ENCODE data around the gene PHOX2B.

Gene PHOX2B

DNA sequence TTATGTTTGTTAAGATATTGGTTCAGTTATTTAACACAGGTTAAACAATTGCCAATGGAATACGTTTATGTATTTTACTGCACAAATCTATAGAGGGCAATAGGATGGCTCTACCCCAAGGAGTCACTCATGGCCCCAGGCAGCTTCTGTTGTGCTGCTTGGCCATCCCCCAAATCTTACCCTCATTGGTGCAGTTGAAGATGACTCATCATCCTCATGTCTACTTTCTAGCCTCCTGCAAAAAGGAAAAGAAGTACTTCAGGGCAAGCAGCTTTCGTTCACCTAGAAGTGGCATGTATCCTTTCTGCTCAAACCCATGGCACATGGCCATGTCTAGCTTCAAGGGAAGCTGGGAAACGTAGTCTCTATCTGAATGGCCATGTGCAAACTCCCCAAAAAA, 14.2 kb downstream of the PHOX2B start:
- no peak overlapping the region for H3K4me3 ChIP-seq (ENCODE audit: severe bottlenecking)
- H3K4me1 ChIP-seq (ENCODE audit: insufficient read depth, poor library complexity, severe bottlenecking) = no peaks in the 10 kb centered on the region
- H3K27ac ChIP-seq (ENCODE audit: poor library complexity, severe bottlenecking) = no peak overlapping the region
- ATAC-seq (ENCODE audit: low read depth) (peak; percentile 48; the same call in 1 of the 3 replicates), DNase-seq (ENCODE audit: low spot score) (no peak)
- TF ChIP-seq, protein P1, sequence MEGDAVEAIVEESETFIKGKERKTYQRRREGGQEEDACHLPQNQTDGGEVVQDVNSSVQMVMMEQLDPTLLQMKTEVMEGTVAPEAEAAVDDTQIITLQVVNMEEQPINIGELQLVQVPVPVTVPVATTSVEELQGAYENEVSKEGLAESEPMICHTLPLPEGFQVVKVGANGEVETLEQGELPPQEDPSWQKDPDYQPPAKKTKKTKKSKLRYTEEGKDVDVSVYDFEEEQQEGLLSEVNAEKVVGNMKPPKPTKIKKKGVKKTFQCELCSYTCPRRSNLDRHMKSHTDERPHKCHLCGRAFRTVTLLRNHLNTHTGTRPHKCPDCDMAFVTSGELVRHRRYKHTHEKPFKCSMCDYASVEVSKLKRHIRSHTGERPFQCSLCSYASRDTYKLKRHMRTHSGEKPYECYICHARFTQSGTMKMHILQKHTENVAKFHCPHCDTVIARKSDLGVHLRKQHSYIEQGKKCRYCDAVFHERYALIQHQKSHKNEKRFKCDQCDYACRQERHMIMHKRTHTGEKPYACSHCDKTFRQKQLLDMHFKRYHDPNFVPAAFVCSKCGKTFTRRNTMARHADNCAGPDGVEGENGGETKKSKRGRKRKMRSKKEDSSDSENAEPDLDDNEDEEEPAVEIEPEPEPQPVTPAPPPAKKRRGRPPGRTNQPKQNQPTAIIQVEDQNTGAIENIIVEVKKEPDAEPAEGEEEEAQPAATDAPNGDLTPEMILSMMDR (IDR thresholded peaks at IDR 0.05; ENCODE audit: poor library complexity, severe bottlenecking) = no peak
- H3K36me3 ChIP-seq (ENCODE audit: low read depth) = no peaks in the 10 kb centered on the region
- H3K27me3 ChIP-seq (ENCODE audit: insufficient read depth, poor library complexity, severe bottlenecking) = no peaks in the 10 kb centered on the region
- no peaks in the 10 kb centered on the region for H3K9me3 ChIP-seq (ENCODE audit: severe bottlenecking)

DNA sequence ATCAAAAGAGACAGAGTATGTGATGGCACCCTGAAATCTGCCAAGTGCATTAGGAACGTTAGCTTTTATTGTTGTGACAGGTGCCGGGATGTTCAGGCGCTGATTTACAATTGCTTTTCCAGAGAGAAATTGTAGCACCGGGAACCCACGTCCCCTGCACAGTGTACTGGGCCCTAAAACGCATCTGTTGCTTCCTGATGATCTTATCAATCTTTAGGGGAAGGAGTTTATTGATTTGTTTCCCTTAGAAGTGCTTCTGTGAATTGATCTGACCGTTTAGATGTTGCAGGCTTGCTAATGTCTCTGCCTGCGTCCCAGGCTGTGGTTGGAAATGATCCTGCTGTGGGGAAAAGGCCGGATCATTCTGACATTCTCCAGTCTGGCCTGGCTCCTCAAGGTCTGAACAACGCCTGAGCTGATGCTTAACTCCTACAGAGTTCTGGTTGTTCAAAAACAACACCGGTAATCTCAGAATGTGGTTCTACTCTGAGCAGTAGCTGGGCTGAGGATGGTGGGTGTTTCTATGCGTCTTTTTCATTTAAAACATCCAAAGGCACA, 16.9 kb downstream of the PHOX2B start:
- H3K4me3 ChIP-seq (ENCODE audit: severe bottlenecking) = no peak overlapping the region
- DNase-seq (ENCODE audit: low spot score) (no peak), ATAC-seq (ENCODE audit: low read depth) (no peak)
- no peaks in the 10 kb centered on the region for H3K36me3 ChIP-seq (ENCODE audit: low read depth)
- H3K27me3 ChIP-seq (ENCODE audit: insufficient read depth, poor library complexity, severe bottlenecking) = no peaks in the 10 kb centered on the region
- H3K27ac ChIP-seq (ENCODE audit: poor library complexity, severe bottlenecking) = no peak overlapping the region
- TF ChIP-seq, protein P1 (IDR thresholded peaks at IDR 0.05; ENCODE audit: poor library complexity, severe bottlenecking) = no peak
- no peaks in the 10 kb centered on the region for H3K9me3 ChIP-seq (ENCODE audit: severe bottlenecking)
- no peaks in the 10 kb centered on the region for H3K4me1 ChIP-seq (ENCODE audit: insufficient read depth, poor library complexity, severe bottlenecking)

DNA sequence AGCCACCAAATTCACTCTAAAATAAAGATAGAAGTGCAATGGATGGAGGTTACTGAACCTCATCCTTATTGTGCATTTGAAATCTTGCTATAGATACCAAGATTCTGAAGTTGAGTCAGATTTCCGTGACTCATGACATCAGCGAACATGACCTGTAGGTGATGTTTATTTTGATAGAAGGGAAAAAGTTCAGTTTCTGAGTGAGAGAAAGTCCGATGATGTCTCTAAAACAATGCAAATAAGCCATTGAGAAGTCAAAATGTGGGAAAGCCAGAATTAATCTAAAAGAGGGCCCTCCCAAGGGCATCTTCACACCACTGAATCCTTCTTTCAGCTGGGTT, 20.0 kb downstream of the PHOX2B start:
- Histone ChIP-seq H3K27me3 (ENCODE audit: insufficient read depth, poor library complexity, severe bottlenecking) (no peaks in the 10 kb centered on the region), H3K4me1 (ENCODE audit: insufficient read depth, poor library complexity, severe bottlenecking) (no peaks in the 10 kb centered on the region), H3K36me3 (ENCODE audit: low read depth) (no peaks in the 10 kb centered on the region), H3K4me3 (ENCODE audit: severe bottlenecking) (no peak overlapping the region), H3K9me3 (ENCODE audit: severe bottlenecking) (no peaks in the 10 kb centered on the region), H3K27ac (ENCODE audit: poor library complexity, severe bottlenecking) (no peak overlapping the region)
- DNase-seq (ENCODE audit: low spot score) (no peak), ATAC-seq (ENCODE audit: low read depth) (peak; percentile 46; the same call in 1 of the 3 replicates)
- TF ChIP-seq, protein P1 (IDR thresholded peaks at IDR 0.05; ENCODE audit: poor library complexity, severe bottlenecking) = no peak

DNA sequence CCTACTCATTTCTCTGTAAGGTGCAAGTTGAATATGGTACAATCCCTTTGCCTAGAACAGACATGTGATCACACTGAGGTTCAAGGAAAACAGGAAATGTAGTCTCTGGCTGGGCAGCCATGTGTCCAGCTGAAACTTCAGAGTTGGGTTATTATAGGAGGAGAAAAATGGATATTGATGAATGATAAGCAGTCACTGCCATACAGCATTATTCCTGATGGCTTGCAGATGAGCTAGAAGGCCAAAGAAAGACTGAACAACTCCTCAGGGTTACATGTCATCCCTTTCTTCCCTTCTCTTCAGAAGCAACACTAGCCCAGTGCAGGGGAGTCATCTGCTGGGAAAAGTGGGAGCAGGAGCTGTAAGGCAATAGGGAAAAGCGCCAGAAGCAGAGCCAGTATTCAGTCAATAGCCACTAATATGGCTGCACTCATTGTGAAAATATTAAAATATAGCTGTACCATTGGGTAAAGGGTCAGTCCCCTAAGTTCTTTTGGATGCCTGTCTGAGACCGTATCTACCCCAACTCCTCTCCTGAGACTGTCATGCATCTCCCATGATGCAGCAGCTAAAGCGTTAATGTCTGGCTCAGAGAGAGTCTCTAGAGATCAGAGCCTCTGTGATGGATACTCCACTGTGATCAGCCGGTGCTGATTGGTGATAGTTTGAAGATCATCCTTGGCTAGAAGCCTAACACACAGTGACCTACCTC, 20.5 kb downstream of the PHOX2B start:
- Histone ChIP-seq H3K4me1 (ENCODE audit: insufficient read depth, poor library complexity, severe bottlenecking) (no peaks in the 10 kb centered on the region), H3K27me3 (ENCODE audit: insufficient read depth, poor library complexity, severe bottlenecking) (no peaks in the 10 kb centered on the region), H3K4me3 (ENCODE audit: severe bottlenecking) (no peak overlapping the region), H3K27ac (ENCODE audit: poor library complexity, severe bottlenecking) (no peak overlapping the region), H3K36me3 (ENCODE audit: low read depth) (no peaks in the 10 kb centered on the region), H3K9me3 (ENCODE audit: severe bottlenecking) (no peaks in the 10 kb centered on the region)
- ATAC-seq (ENCODE audit: low read depth) (no peak), DNase-seq (ENCODE audit: low spot score) (no peak)
- TF ChIP-seq, protein P1 (IDR thresholded peaks at IDR 0.05; ENCODE audit: poor library complexity, severe bottlenecking) = no peak

DNA sequence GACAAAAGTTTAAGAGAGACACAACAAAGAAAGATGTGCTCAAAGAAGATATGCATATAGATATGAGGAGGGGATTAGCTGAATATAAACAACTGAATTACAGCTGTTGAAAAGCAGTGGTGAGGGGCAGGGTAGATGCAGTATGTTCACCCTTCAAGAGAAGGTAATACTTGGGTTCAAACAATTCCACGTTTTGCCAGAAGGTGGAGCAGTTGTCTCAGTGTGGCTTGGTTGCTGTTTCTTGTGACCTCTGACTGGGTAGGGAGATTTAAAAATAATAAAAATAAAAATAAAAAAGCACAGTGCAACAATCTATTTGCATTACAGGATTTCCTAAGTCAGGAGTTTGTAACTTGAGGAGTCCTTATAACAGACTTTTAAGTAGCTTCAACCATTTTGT, 23.3 kb downstream of the PHOX2B start:
- Histone ChIP-seq H3K36me3 (ENCODE audit: low read depth) (no peaks in the 10 kb centered on the region), H3K27ac (ENCODE audit: poor library complexity, severe bottlenecking) (no peak overlapping the region), H3K4me1 (ENCODE audit: insufficient read depth, poor library complexity, severe bottlenecking) (no peaks in the 10 kb centered on the region), H3K4me3 (ENCODE audit: severe bottlenecking) (no peak overlapping the region), H3K27me3 (ENCODE audit: insufficient read depth, poor library complexity, severe bottlenecking) (no peaks in the 10 kb centered on the region), H3K9me3 (ENCODE audit: severe bottlenecking) (no peaks in the 10 kb centered on the region)
- DNase-seq (ENCODE audit: low spot score) = no peak
- TF ChIP-seq, protein P1 (IDR thresholded peaks at IDR 0.05; ENCODE audit: poor library complexity, severe bottlenecking) = peak; percentile 21
- no peak for ATAC-seq (ENCODE audit: low read depth)

All from RWPE2 (cell line).